PFSK-1 (cell line): ENCODE results near the gene MCTP1.

ENCODE experiments used
- FOXP2 ChIP-seq: optimal IDR thresholded peaks from 2 replicates; pipeline ENCODE3; 2011; ENCODE audit warnings: borderline replicate concordance, control low read depth, inconsistent platforms; ENCODE audit not compliant: insufficient read depth; ENCODE audit errors: extremely low read length, extremely low read depth
- POLR2AphosphoS5 ChIP-seq: IDR thresholded peaks from 2 replicates; pipeline ENCODE4 v1.6.1; 2012; ENCODE audit warnings: low read depth, mild to moderate bottlenecking, control low read depth, low read length, moderate library complexity
- REST ChIP-seq, 2 experiments: IDR thresholded peaks; 2 replicates each; pipeline versions ENCODE4 v1.6.1 to v1.8.0; 2011 to 2012; ENCODE audit warnings: low read depth in 2 of 2, low read length in 2 of 2, control low read depth in 1 of 2, inconsistent platforms in 1 of 2, mild to moderate bottlenecking in 1 of 2, moderate library complexity in 1 of 2; ENCODE audit not compliant: insufficient read depth in 1 of 2
- SIN3A ChIP-seq: IDR thresholded peaks from 2 replicates; pipeline ENCODE4 v1.6.1; 2012; ENCODE audit warnings: mild to moderate bottlenecking, low read length, moderate library complexity, borderline replicate concordance; ENCODE audit not compliant: insufficient read depth
- TAF1 ChIP-seq: IDR thresholded peaks from 2 replicates; pipeline ENCODE4 v1.6.1; 2012; ENCODE audit warnings: low read length, control low read depth, borderline replicate concordance; ENCODE audit not compliant: insufficient read depth

Gene MCTP1

GRCh38 chr5:95087816-95088317 lies 197.0 kb downstream of the MCTP1 start:
- TF ChIP-seq FOXP2, result no peak
- no peak for TF ChIP-seq REST (IDR thresholded peaks at IDR 0.05; ENCODE audit: insufficient read depth in 1 of 2, low read depth in 2 of 2, low read length in 2 of 2)
- no peak for TF ChIP-seq SIN3A
- TF ChIP-seq POLR2AphosphoS5, result no peak
- TF ChIP-seq TAF1, result no peak

DNA sequence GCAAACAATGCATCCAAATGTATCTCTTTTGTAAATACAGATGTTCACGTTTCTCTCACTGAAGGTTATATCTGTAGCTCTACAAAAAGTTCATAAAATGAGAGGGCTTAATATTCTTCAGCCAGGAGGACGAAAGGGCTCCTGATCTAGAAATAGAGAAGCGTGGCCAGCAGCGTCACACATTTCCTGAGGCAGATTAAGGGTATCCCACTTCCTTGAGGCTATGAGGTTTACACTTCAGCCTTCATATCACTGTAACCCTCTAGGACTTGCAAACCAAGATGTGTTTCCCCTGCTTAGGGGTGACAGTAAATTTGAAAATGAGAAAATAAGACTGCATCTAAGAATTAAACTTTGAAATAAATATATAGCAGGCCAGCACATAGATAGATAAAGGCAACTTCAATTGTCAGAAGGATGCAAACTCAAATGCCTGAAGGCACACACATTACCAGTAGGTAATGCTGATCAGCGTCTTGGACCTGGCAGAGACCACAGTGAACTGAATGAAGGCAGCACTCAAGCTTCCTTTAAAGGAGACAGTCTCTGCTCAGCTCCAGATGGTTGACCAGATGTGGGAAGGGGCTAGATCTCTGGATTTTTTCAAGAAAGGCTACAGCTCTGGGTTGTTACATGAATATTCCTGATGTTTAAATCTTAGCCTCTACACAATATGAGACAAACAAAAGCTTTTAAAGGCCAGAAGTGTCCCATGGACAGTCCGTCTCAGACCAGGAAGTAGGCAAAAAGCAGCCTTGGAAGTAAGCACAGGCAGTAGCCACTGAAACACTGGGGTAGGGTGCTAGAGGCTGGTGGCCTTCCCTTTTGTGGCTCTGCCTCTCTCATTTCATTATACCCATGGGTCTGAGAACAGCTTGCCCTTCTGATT lies 197.7 kb downstream of the MCTP1 start:
- no peak for TF ChIP-seq TAF1
- no peak for TF ChIP-seq SIN3A
- TF ChIP-seq REST (IDR thresholded peaks at IDR 0.05; ENCODE audit: insufficient read depth in 1 of 2, low read depth in 2 of 2, low read length in 2 of 2), result no peak
- no peak for TF ChIP-seq POLR2AphosphoS5
- TF ChIP-seq FOXP2, result no peak

DNA sequence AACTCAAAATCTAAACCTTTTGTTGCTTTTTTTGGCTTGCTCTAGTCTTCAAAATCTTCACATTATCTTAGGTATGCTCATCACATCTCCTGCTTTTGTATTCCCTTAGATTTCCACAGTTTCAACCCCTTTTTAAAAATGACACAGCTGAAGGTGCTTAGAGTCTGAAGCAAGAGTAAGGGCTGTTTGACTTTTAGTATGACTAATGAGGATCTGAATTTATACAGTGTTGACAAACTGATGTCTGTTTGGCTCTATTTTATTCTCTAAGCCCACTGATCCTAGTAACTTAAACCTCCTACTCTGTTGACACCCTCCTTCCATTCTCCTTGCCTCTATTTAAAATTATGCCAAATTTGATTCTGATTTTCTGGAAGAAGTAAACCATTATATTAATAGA lies 200.1 kb downstream of the MCTP1 start:
- no peak for TF ChIP-seq FOXP2
- TF ChIP-seq TAF1, result no peak
- TF ChIP-seq REST (IDR thresholded peaks at IDR 0.05; ENCODE audit: insufficient read depth in 1 of 2, low read depth in 2 of 2, low read length in 2 of 2), result no peak
- no peak for TF ChIP-seq POLR2AphosphoS5
- TF ChIP-seq SIN3A, result no peak

DNA sequence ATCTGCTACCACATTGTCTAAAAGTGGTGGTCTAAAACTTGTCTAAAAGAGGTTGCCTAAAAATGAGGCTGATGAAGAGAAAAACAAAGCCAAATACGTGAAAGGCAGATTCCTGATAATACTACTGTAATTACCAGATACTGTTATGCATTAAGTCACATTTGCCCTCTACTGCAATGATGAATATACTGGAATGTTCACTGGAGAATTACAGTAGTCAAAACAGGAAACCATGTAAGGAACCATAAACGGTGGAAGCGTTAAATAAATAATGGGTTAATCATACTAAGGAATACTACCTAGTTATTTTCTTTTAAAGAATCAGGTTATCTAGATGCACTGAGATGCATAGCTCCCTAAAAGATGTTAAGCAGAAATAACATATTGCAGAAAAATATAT lies 201.3 kb downstream of the MCTP1 start:
- no peak for TF ChIP-seq SIN3A
- TF ChIP-seq TAF1, result no peak
- no peak for TF ChIP-seq REST (IDR thresholded peaks at IDR 0.05; ENCODE audit: insufficient read depth in 1 of 2, low read depth in 2 of 2, low read length in 2 of 2)
- TF ChIP-seq POLR2AphosphoS5, result no peak
- TF ChIP-seq FOXP2, result no peak
